LNCAP (cell line): ENCODE data around the gene TLE3.

ENCODE experiments used
- TF ChIP-seq, protein P1 (sequence below): fragments of 450-650 bp; IDR thresholded peaks from 2 replicates; pipeline ENCODE4 v1.5.1; 2017; ENCODE audit warnings: mild to moderate bottlenecking

Gene TLE3

DNA sequence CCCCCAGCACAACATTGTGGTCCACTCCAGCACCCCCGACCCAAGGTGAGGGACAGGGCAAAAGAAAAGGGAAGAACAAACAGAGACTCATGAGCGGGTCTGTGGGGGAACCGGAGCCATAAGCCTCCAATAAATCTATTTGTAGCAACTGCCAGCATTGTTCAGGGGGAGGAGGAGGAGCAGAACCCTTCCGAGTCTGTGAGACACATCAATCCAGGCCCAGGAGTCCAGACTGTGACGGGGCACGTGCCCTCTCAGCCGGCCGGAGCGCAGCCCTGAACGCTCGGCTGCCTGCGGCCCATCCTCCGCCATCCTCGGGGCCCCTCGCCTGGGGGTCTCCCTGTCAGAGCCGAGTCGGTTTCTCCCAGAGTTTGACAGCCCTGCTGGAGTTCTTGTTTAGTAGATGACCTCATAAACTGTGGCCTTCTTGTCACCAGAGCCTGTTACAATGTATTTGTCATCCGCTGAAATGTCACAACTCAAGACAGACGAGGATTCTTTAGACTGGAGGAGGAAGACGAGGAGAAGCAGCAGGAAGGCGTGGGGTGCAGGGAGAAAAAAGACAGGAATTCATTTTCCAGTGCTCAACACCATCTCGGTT lies 47.9 kb downstream of the TLE3 start:
- TF ChIP-seq, protein P1, sequence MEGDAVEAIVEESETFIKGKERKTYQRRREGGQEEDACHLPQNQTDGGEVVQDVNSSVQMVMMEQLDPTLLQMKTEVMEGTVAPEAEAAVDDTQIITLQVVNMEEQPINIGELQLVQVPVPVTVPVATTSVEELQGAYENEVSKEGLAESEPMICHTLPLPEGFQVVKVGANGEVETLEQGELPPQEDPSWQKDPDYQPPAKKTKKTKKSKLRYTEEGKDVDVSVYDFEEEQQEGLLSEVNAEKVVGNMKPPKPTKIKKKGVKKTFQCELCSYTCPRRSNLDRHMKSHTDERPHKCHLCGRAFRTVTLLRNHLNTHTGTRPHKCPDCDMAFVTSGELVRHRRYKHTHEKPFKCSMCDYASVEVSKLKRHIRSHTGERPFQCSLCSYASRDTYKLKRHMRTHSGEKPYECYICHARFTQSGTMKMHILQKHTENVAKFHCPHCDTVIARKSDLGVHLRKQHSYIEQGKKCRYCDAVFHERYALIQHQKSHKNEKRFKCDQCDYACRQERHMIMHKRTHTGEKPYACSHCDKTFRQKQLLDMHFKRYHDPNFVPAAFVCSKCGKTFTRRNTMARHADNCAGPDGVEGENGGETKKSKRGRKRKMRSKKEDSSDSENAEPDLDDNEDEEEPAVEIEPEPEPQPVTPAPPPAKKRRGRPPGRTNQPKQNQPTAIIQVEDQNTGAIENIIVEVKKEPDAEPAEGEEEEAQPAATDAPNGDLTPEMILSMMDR: no peak

DNA sequence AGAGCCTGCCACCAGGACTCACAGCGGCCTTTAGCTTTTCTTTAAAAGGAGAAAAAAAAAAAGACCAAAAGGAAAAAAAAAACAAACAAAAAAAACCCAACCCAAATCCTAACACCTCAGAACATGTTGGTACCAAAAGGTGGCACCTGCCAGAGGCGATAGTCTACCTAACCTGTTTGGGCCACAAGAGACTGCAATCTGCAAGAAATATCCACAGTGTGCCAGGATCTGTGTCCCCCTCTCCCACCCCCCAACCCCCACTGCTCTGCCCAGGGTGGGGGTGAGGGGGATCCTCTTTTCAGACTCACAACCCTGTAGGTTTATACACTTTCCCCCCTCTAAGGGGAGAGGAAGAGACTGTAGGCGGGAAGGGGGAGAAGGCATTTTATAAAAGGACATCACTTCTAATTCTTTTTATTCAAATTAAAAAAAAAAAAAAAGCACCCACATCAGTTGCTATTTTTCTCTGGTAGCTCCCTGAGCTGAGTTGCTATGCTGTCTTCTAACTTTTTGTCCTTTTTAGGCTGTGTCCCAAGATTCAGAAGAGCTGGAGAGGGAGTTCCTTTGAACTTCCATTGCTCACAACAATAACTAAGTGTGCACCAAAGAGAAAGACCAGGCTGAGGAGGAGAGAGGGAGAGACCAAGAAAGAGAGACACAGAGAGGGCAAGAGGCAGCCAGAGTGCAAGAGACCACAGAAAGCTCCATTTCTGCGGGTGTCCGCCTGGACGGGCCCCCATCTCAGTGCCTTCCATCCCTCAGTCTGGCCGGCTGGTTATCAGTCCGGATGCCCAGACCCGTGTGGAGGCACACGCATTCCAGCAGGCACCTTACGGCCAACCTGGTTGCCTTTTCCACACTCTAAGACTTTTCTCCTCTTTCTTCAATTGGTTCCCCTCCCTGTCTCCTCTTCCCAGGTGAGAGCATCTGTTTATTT lies 48.9 kb downstream of the TLE3 start:
- TF ChIP-seq, protein P1: no peak

DNA sequence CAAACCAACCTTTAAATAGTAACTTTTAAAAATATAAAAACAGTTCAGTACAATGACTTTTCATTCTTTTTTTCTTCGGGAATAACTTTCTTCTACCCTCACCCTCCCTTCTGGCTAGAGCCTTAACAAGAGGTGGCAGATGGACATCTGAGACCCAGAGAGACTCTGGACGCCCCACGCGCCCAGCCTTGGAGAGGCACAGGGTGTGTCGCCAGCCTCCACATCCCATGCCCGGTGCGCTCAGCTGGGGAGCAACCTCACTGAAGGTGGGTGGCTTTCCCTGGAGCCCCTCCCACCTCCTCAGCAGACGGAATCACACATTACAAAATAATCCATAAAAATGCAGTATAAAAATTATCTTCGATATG lies 49.5 kb downstream of the TLE3 start:
- TF ChIP-seq, protein P1: no peak

DNA sequence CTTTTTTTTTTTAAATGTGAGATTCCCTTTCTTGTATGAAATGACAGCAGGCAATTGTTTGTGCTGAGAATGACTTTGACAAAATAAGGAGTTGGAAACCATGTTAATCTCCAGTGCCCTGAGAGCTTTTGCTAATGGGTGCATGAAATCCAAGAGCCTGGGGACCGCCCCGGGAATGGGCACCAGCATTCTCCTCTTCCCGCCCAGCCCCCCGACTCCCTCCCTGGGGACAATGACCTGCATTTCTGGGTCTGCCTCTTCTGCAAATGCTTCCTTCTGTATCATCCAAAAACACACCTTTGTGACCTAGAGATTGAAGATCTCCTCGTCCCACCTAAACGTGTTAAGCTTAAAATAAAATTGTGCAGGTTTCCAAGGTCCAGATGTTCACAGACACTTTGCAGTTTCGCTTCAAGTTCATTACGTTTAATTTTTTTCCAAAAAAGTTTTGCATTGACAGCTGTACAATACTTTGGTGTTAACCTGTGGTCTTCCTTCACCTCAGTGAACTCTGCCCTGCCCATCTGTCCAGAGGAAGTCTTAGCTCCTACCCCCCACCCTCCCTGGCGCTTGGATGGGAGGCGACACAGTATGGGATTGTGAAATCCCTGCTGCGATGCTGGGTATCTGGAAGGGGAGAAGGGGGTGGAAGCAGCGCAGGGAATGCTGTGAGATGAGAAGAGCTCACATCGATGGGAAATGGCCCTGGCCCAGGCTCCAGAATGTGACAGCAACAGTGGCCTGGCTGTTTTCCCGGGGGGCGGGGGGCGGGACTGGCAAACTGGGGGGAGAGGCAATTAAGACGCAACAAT lies 50.1 kb downstream of the TLE3 start:
- TF ChIP-seq, protein P1: no peak

DNA sequence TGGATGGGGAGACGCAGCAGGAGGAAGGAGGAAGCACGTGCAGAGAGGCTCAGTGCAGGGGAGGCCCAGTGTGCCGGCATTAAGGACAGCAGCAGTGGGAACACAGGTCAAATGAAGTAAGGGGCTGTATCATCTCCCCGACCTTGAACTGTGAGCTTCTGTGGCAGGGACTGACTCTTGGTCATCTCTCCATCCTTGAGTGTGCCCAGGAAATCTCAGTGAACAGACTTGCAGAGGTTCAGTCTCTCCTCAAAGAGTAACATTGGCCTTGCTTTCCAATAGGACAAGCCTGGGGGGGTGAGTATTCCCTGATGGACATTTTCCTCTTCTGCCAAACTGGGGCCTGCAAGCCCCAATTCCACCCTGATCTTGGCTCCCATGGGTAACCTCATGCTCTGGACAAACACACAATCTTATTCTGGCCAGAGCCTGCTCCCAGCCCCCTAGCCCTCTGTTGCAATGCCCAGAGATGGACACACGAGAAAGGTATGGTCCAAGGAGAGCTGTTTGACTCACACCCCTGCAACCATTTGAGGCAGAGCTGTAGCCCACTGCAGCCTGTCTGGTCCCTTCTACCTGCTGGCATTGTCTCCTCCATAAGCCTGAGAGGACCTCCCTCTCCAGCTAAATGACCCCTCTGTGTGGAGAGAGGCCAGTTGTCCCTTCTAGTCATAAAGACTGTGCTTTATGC lies 50.9 kb downstream of the TLE3 start:
- TF ChIP-seq, protein P1: no peak

DNA sequence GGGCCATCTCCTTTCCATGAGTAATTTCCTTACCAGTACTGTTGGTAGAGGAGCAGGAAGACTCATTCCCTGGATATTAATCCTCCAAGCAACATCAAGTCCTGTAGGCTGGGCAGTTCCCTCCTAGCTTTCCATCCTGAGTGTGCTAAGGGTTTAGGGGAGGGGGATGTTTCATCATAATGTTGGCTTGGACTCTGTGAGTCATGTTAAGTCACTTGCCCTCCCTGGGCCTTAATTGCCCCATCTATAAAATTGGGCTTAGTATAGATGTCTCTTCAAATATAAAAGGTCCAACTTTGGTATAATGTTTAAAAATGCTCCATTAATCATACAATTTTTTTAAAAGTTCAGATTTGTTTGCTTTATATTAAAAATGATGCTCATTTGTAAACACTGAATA lies 52.7 kb downstream of the TLE3 start:
- TF ChIP-seq, protein P1: no peak

DNA sequence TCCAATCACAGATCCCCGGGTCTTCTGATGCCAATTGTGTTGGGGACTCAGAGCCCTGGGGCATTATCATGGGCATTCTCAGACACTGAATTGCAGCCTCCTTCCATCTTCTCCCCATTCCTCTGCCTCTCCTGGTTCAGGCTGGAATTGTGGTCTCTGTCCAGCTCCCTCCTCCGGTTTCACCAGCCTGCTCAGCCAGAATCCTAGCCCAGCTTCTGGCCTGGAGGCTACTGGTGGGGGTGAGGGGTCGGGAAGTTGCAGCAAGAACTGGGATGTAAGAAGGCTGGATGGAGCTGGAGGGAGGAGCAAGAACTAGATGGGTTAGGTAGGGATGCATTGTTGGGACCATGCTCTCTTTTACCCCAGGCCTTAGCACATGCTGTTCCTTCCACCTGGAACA lies 53.5 kb downstream of the TLE3 start:
- TF ChIP-seq, protein P1: no peak
